Suprapubic skin (tissue), 4 donors: ENCODE results near the gene ATG5.

Source experiments
- CTCF ChIP-seq, 2 donors: fragments of 200-600 bp in 1 of 2; fragments of 450-650 bp in 1 of 2; sonication (generic) in 1 of 2; IDR thresholded peaks; one replicate each; pipeline ENCODE4 v1.5.1; 2016 to 2019; ENCODE audit warnings: antibody characterized with exemption in 2 of 2, mild to moderate bottlenecking in 1 of 2, moderate library complexity in 1 of 2
- EP300 ChIP-seq: sonication (generic); formaldehyde crosslinking; IDR thresholded peaks from one replicate; pipeline ENCODE4 v1.6.1; 2017; ENCODE audit warnings: antibody characterized with exemption
- POLR2A ChIP-seq, 2 donors: fragments of 450-650 bp; IDR thresholded peaks; one replicate each; pipeline ENCODE4 v1.6.1; 2017; ENCODE audit warnings: antibody characterized with exemption in 2 of 2, mild to moderate bottlenecking in 2 of 2, moderate library complexity in 2 of 2
- POLR2AphosphoS5 ChIP-seq, 3 donors: sonication (generic); formaldehyde crosslinking; IDR thresholded peaks; one replicate each; pipeline ENCODE4 v1.6.1; 2017; ENCODE audit warnings: antibody characterized with exemption in 3 of 3

- TF ChIP-seq POLR2A (IDR thresholded peaks at IDR 0.05) (no peak), CTCF (IDR thresholded peaks at IDR 0.05) (no peak), POLR2AphosphoS5 (IDR thresholded peaks at IDR 0.05) (no peak), EP300 (no peak)
Measured at GRCh38 chr6:106272287-106272686, 53.3 kb downstream of the ATG5 start.
